Stimulated activated CD8-positive, alpha-beta memory T cell treated with anti-CD3 and anti-CD28 coated beads, Interleukin-12 subunit alpha, Interleukin-12 subunit beta, amount 100 ng/mL, for 1 hour (primary cell): ENCODE data around the gene TMEM98.
"Not testable (repeated sequence)": the region's sequence is repeated elsewhere in the genome, so short reads cannot be mapped to it uniquely, and the experiment has no call there.

Experiments
- DNase-seq: peaks from one replicate; pipeline ENCODE4 v3.0.0-alpha.2; 2020; ENCODE audit warnings: low read depth

TMEM98 gene

DNA sequence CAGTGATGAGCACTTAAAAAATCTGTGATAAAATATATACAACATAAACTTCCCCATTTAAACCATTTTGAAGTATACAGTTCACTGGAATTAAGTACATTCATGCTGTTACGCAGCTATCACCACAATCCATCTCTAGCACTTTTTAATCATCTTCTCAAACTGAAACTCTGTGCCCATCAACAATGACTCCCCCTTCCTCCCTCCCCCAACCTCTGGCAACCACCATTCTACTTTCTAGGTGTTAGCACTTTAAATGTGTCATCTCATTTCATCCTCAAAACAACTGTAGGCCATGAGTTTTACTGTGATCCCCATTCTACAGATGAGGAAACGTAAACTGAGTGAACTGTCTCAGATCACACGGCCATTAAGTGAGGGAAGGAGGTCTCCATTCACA lies 13.8 kb upstream of the TMEM98 start:
- DNase-seq = no peak

DNA sequence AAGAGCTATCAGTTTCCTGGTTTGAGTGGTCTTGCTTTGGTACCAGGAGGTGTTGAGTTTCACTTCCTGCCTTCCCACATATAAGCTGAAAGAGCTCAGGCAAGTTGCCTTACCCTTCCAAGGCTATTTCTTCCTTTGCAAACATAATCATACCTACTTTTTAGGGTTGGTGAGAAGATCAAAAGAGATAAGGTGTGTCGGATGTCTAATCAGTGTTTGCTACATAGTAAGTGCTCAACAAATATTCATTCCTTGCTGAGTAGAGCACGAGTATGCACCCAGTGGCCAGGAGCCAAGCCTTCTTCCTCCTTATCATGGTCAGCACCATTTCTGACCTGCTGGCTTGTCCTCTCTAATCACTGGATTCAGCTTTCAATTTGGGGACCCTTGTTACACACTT lies 12.7 kb upstream of the TMEM98 start:
- DNase-seq = no peak

DNA sequence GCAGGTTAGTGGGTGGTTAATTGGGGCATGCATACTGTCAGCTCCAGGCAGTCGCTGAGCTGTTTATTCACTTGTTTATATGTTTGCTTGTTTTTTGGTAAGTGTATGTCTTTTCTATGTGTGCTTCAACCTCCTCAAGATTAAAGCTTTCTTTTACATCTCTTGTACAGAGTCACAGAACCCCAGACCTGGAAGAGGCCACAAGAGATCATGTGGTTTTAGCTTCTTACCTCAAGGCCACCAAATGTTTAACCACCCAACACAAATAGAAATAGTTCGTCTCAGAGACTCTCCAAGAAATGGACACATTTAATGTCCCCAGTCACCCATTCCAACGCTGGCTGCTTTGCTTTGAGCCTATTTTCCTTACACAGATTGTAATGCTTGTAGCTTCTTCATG lies 11.8 kb upstream of the TMEM98 start:
- DNase-seq = no peak

DNA sequence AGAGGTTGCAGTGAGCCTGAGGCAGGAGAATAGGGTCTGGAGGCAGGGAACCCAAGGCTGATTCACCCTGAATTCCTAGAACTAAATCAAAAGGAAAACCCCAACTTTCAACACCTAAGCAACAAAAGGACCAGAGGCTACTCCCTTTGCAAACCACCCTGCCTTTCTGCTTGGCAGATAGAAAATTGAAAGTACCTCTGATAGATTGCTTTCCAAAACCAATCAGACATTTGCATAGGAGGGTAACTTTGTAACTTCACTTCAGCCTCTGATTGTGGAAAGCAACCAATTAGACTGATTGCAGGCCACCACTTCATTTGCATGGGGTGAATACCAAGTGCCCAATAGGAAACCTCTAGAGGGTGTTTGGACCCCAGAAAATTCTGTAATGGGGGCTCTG lies 10.9 kb upstream of the TMEM98 start:
- DNase-seq = no peak

DNA sequence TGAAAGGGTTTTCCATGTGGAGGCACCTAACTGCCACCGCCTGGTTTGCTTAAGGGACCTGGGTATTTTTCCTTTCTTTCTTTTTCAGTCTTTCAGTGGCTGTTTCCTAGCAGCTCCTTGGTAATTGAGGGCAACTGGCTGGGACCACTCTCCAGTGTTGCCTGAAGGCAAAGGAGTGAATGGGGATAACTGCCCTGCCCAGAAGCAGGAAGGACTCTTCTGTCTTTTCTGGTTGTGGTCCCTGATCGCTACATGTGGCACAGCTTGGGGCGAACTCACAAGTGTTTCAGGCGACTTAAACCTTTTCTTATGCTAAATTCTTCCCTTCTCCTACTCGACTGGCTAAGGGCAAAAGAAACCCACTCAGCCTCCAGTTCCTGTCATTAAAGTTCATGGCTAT lies 10.1 kb upstream of the TMEM98 start:
- DNase-seq = no peak

DNA sequence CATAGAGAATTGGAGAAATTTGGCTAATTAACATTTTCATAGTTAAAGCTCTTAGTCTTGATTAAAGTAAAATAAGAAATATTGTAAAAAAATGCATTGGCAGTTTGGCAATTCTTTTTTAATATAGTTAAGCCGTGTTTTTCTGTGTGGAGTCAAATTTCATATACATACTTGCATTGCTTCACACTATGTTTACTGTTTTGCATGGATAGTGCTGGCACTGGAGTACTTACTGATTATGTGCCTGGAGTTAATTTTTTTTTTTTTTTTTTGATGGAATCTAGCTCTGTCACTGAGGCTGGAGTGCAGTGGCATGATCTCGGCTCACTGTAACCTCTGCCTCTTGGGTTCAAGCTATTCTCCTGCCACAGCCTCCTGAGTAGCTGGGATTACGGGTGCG lies 8.1 kb upstream of the TMEM98 start:
- not testable (repeated sequence) for DNase-seq

DNA sequence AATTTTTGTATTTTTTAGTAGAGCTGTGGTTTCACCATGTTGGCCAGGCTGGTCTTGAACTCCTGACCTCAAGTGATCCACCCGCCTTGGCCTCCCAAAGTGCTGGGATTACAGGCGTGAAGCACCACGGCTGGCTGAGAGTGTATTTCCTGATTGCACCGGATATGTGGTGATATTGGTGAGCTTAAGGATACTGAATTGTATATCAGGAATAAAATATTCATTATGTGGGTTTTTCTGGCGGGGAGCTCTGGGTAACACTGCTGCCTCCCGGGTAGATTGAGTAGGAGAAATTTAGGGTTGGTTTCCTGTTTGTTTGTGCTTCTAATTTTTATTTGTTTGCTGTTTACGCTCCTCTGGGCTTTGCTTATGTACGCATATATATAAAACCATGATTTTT lies 7.7 kb upstream of the TMEM98 start:
- no peak for DNase-seq

DNA sequence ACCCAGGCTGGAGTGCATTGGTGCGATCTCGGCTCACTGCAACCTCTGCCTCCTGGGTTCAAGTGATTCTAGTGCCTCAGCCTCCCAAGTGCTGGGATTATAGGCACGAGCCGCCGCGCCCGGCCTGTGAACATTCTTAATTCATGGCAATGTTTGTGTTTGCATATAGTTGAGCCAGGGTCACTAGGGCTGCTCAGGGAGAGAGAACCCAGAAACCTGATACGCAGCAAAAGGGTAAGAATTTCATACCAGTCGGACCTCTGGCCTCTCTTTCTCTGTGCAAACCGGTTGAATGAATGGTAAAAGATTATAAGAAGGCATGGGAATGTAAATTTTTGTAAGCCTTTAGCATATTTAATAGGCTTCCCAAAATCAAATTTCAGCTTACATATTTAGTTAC lies 6.9 kb upstream of the TMEM98 start:
- no peak for DNase-seq

DNA sequence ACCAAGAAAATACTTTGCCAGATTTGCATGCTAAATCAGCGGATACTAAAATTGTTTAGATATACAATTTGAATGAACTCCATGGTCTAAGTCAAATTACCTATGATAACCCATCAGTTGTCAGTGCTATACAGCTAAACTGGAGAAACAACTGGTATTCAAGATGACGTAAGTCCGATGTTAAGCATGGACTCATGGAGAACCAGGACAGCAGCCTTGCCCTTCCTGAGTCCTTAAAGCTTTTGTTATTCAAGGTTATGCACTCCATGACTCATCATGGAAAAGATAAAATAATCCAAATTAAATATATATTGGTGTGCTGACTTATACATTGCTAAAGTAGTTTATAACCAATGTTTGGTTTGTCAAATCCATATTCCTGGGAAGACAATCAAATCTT lies 4.0 kb upstream of the TMEM98 start:
- DNase-seq = not testable (repeated sequence)

DNA sequence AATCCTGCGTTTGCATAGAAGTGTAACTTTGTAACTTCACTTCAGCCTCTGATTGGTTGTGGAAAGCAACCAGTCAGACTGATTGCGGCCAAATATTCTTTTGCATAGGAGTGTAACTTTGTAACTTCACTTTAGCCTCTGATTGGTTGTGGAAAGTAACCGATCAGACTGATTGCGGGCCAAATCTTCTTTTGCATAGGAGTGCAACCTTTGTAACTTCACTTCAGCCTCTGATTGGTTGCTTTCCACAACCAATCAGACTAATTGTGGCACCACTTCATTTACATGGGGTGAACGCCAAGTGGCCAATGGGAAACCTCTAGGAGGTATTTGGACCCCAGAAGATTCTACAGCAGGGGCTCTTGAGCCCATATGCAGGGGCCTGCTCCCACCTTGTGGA lies 1.8 kb upstream of the TMEM98 start:
- DNase-seq = no peak

DNA sequence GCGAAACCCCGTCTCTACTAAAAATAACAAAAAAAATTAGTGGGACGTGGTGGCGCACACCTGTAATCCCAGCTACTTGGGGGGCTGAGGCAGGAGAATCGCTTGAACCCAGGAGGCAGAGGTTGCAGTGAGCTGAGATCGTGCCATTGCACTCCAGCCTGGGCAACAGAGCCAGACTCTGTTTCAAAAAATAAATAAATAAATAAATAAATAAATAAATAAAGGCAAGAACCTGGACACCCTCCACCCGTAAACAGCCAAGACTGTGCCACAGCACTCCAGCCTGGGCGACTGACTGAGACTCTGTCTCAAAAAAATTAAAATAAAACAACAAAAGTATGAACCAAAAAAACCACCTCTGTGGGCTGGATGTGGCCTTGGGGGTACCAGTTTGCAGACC lies 1.2 kb upstream of the TMEM98 start:
- not testable (repeated sequence) for DNase-seq

DNA sequence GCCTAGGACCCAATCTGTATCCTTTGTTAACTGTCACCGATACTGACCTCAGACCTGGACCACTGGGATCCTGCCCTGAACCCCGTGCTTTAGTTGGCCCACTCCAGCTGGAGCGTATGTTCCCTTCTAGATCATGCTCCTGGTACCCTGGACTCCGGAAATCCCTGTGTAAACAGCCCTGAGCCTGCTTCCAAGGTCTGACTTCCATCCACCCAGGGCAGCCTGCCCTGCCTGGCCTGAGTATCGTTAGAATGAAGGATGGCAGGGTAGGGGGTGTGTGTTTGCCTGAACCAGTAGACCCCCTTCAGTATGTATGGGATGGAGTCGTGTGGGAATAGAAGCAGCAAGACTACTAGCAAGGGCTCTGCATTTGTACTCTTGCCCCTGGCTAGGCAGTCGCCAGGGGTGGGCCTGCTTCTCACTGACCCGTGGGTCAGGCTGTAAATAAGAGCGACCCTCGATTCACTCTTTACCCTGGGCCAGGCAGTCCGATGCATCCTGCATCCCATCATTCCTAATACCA lies 691 bp upstream of the TMEM98 start:
- DNase-seq = no peak

DNA sequence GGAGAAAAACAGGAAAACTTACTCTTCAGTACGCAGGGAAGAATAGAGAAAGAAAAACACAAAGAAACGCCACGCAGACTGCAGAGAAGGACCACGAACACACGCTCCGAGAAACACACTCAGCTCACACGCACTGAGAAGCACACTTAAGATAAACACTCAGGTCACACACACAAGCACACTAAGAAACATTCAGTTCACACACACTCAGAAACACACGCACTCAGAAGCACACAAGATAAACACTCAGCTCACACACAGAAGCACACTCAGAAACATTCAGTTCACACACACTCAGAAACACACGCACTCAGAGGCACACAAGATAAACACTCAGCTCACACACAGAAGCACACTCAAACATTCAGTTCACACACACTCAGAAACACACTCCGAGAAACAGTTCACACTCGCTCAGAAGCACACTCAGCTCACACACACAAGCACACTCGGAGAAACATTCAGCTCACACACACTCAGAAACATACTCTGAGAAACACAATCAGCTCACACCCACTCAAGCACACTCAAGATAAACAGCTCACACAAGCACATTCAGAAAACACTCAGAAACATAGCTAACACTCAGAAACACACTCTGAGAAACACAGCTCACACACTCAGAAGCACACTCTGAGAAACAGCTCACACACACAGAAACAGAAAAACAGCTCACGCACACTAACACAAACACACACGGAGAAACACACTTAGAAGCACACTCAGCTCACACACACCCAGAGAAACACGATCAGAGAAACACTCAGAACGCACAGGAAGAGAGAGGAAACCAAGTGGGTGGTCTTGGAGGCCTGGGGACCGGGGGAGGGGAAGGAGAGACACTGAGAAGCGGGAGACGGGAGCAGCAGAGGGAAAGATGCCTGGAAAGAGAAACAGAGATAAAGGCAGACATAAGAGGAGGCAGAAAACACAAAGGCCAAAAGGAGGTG lies 908 bp downstream of the TMEM98 start:
- no peak for DNase-seq

DNA sequence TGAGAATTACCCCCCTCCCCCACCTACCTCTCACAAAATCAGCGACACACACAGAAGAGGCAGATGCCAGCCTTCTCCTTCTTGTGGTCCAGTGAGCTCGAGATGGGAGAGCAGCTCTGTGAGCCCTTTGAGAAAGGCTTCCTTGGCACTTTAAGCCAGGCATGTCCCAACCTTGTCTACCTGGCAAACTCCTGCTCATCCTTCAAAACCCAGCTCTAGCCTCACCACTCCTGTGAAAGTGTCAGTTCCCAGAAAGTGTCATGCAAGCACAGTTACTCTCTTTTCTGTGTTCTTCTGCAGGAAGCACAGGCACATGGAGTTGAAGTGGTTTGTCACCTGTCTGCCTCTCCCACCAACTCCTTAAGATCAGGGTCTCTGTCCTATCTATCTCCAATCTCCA lies 1.6 kb downstream of the TMEM98 start:
- no peak for DNase-seq

DNA sequence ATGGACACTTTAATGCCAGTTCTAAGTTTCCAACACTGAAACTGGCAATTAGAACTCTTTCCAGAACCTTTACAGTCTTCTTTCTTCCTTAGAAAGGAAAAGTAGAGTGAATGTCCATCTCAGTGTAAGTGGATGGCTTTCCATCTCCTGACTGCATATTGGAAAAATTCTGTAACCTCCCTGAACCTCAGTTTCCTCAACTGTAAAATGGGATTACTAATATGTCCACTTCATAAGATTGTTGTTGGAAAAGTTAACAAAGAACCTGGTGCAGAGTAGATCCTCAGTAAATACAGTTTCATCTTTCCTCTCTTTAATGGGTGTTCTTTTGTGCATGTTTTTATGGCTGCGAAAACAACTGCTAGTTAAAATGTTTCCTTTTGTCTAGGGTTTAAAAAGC lies 2.6 kb downstream of the TMEM98 start:
- DNase-seq = no peak

DNA sequence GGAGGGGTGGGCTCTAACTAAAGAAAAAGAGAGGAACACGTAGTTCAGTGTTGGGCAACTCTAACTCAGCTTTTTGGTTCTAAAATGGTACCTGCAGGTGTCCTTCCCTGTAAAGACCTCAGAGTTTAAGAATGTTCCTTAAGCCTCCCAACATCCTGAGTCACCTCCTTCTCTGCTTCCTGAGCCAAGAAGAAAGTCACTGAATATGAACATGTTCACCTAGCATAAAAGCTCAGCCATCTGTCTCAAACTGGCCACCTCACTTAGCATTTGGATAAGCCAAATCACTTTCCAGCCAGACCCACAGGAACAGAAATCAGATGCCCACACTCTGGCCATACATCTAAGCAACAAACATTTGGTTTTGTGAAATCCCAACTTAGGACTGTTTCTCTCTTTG lies 3.7 kb downstream of the TMEM98 start:
- DNase-seq = no peak

DNA sequence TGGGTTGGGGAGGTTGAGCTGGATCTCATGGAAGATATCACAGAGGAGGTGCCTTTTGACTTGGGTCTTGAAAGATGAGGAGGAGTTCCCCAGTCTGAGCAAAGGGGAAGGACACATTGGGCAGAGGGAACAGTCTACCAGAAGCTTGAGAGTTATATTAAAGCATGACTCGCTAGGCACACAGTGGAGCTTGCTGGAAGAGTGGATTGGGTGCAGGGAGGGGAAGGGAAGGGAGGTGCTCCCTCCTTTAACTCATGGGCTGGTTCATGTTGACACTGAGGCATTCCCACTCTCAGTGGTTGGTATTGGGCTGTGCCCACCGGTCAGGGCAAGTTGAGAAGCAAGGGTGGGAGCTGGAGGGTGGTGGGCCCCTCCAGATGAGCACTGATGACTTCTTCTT lies 5.9 kb downstream of the TMEM98 start:
- DNase-seq = no peak

DNA sequence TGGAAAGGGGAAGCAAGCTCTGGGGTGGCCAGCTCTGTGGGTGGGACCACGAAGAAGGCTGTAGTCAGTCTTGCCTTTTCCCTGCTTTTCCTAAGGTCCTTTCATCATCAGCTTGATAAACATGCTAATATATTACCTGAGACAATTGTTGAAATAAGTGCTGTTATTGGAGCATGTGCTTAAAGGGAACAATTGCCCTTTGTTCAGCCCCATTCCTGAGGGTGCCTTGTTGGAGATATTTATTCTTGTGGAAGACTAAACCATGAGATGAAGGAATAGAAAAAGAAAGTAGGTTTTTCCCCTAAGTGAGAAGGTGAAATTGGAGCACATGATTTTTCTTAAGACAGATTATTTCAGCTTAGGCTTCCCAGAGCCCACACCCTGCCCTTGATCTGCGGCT lies 7.8 kb downstream of the TMEM98 start:
- no peak for DNase-seq

DNA sequence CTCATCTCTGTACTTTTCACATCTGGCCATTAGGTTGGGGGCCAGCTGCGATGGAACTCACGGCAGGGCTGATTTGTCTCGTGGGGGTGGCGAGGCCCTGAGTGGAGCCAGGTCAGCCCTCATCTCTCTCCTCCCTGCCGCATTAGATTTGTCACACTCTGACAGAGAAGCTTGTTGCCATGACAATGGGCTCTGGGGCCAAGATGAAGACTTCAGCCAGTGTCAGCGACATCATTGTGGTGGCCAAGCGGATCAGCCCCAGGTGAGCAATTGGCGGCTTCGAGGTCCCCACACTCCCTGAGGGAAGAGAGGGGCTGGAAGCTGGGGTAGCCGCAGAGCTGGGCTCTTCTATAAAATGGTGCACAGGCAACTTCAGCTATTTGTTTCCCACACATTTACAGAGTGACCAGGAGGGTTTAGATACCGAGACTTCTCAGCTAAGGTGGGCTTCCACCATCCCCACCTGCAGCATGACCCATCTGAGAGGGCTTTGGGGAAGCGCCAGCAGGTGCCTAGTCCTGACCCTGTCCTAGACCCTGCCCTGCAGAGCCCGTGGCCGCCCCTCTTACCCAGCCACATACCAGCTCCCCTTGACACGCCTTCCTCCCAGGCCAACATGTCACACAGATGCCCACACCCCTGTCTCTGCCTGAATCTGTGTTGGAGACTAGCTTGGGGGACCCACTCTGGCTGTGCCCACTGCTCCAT lies 8.4 kb downstream of the TMEM98 start:
- no peak for DNase-seq

DNA sequence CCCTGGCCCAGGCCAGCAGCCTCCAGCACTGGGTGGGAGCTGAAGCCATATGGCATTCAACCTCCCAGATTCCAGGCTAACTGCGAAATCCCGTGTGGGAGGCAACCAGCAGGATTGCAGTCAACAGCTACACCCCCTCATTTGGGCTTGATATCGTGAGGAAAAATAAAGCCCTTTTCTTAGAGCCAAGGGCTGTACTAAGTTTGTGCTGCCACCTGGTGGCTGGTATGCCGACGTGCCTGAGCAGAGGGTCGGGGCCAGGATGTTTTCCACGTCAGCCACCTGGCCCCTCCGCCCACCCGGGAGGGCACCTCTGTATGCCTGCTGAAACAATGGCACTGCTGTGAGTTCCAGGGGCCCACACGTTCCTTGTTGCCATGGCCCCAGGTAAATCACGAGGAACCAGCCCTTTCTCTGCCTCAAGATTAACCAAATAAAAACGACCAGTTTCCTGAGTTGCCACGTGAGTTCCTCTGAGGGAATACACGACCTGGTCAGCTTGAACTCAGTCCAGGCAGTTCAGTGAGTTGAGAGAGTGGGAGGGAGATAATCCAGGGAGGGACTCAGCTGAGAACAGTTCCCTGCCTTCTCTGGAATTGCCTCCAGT lies 9.0 kb downstream of the TMEM98 start:
- peak; percentile 40 for DNase-seq

DNA sequence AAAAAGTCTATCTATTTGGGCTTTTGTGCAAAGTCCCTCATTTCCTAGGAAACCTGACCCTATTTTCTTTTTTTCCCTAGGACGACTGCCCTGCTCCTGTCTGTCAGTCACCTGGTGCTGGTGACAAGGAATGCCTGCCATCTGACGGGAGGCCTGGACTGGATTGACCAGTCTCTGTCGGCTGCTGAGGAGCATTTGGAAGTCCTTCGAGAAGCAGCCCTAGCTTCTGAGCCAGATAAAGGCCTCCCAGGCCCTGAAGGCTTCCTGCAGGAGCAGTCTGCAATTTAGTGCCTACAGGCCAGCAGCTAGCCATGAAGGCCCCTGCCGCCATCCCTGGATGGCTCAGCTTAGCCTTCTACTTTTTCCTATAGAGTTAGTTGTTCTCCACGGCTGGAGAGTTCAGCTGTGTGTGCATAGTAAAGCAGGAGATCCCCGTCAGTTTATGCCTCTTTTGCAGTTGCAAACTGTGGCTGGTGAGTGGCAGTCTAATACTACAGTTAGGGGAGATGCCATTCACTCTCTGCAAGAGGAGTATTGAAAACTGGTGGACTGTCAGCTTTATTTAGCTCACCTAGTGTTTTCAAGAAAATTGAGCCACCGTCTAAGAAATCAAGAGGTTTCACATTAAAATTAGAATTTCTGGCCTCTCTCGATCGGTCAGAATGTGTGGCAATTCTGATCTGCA lies 12.9 kb downstream of the TMEM98 start:
- no peak for DNase-seq

DNA sequence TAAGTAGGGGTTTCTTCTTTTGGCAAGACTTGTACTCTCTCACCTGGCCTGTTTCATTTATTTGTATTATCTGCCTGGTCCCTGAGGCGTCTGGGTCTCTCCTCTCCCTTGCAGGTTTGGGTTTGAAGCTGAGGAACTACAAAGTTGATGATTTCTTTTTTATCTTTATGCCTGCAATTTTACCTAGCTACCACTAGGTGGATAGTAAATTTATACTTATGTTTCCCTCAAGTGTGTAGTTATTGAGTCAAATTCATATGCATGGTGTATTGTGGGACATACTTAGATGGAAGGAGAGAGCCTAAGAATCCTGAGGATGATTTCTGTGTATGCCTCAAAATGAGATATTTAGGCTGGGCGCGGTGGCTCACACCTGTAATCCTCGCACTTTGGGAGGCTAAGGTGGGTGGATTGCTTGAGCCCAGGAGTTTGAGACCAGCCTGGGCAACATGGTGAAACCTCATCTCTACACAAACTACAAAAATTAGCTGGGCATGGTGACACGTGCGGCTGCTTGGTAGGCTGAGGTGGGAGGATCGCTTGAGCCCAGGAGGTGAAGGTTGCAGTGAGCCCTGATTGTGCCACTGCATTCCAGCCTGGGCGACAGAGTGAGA lies 13.6 kb downstream of the TMEM98 start:
- DNase-seq = no peak
